Ishikawa (cell line): ENCODE data around the gene RMI1.

Source experiments
- EP300 ChIP-seq: IDR thresholded peaks from 2 replicates; pipeline ENCODE4 v1.6.1; 2012; ENCODE audit warnings: borderline replicate concordance
- MAX ChIP-seq: IDR thresholded peaks from 2 replicates; pipeline ENCODE4 v1.6.1; 2012
- NFIC ChIP-seq: IDR thresholded peaks from 2 replicates; pipeline ENCODE4 v1.6.1; 2012
- RAD21 ChIP-seq: IDR thresholded peaks from 2 replicates; pipeline ENCODE4 v1.6.1; 2012; ENCODE audit warnings: low read depth
- TAF1 ChIP-seq: IDR thresholded peaks from 2 replicates; pipeline ENCODE4 v1.6.1; 2012; ENCODE audit warnings: low read depth, mild to moderate bottlenecking
- YY1 ChIP-seq: IDR thresholded peaks from 2 replicates; pipeline ENCODE4 v1.6.1; 2012; ENCODE audit warnings: low read depth

GRCh38 chr9:84007662-84008061 is 27.1 kb downstream of the RMI1 start:
- TF ChIP-seq RAD21 (no peak), YY1 (no peak), EP300 (no peak), MAX (no peak), NFIC (no peak), TAF1 (no peak)
